Hepatocyte (in vitro differentiated cells): ENCODE data around the gene FGFBP1. TPM values are rescaled to one million over a fixed set of nuclear protein-coding genes. Genes with fewer than 3 reads are reported as not detected.
"Not testable (repeated sequence)": the region's sequence is repeated elsewhere in the genome, so short reads cannot be mapped to it uniquely, and the experiment has no call there.

Experiments used
- DNase-seq: peaks from one replicate; pipeline ENCODE4 v3.0.0-alpha.2; 2016; ENCODE audit warnings: low spot score
- H2AFZ ChIP-seq: fragments of 200-600 bp; sonication (generic); 2 replicates; pipeline ENCODE4 v1.6.0; 2016; ENCODE audit warnings: antibody characterized with exemption, mild to moderate bottlenecking
- H3K27ac ChIP-seq: fragments of 200-600 bp; sonication (generic); 2 replicates; pipeline ENCODE4 v1.5.1; 2016; ENCODE audit warnings: mild to moderate bottlenecking
- H3K27me3 ChIP-seq: fragments of 200-600 bp; sonication (generic); 2 replicates; pipeline ENCODE4 v1.6.1; 2016
- H3K36me3 ChIP-seq: fragments of 200-600 bp; sonication (generic); replicated peaks from 2 replicates; pipeline ENCODE4 v1.5.1; 2016; ENCODE audit warnings: low read depth; ENCODE audit not compliant: insufficient read depth
- H3K4me1 ChIP-seq: fragments of 200-600 bp; sonication (generic); 2 replicates; pipeline ENCODE4 v1.5.1; 2016; ENCODE audit warnings: mild to moderate bottlenecking, moderate library complexity; ENCODE audit not compliant: insufficient read depth
- H3K4me2 ChIP-seq: fragments of 200-600 bp; sonication (generic); 2 replicates; pipeline ENCODE4 v1.6.0; 2016
- H3K4me3 ChIP-seq: fragments of 200-600 bp; sonication (generic); 2 replicates; pipeline ENCODE4 v1.5.1; 2016; ENCODE audit warnings: mild to moderate bottlenecking
- H3K79me2 ChIP-seq: fragments of 200-600 bp; sonication (generic); 2 replicates; pipeline ENCODE4 v1.6.0; 2017; ENCODE audit warnings: mild to moderate bottlenecking
- H3K9me2 ChIP-seq: fragments of 200-600 bp; sonication (generic); replicated peaks from 2 replicates; pipeline ENCODE4 v1.6.0; 2017; ENCODE audit warnings: mild to moderate bottlenecking; ENCODE audit not compliant: insufficient read depth
- H3K9me3 ChIP-seq: fragments of 200-600 bp; sonication (generic); 2 replicates; pipeline ENCODE4 v1.5.1; 2016; ENCODE audit warnings: low read depth, mild to moderate bottlenecking
- H4K20me1 ChIP-seq: fragments of 200-600 bp; sonication (generic); 2 replicates; pipeline ENCODE4 v1.6.0; 2016; ENCODE audit warnings: mild to moderate bottlenecking; ENCODE audit not compliant: insufficient read depth, poor library complexity, severe bottlenecking
- CTCF ChIP-seq: fragments of 200-600 bp; sonication (generic); IDR thresholded peaks from 2 replicates; pipeline ENCODE4 v1.5.1; 2016; ENCODE audit warnings: antibody characterized with exemption, mild to moderate bottlenecking; ENCODE audit not compliant: poor library complexity
- EZH2 ChIP-seq: fragments of 200-600 bp; sonication (generic); IDR thresholded peaks from 2 replicates; pipeline ENCODE4 v1.6.1; 2016; ENCODE audit warnings: antibody characterized with exemption, mild to moderate bottlenecking, borderline replicate concordance
- EZH2phosphoT487 ChIP-seq: fragments of 200-600 bp; sonication (generic); IDR thresholded peaks from one replicate; pipeline ENCODE4 v1.6.1; 2018; ENCODE audit warnings: antibody characterized with exemption, mild to moderate bottlenecking, low read depth, moderate library complexity; ENCODE audit not compliant: unreplicated experiment, severe bottlenecking
- WGBS: methylation state at CpG from one replicate; pipeline ENCODE4 v1.1.6; 2016; ENCODE audit warnings: low lambda C conversion rate; ENCODE audit errors: missing lambda C conversion rate; 5-methylcytosine and 5-hydroxymethylcytosine counted together
- polyA plus RNA-seq: library from polyadenylated mRNA; unstranded; fragments of >200 nt; fragmentation: Nextera tagmentation; extraction: Ambion mirVana; gene quantifications from 2 replicates; pipeline ENCODE4 v1.2.1, GENCODE V29; 2016
- total RNA-seq: library from RNA; depleted of rRNA; stranded (reverse); fragments of >200 nt; gene quantifications from 2 replicates; pipeline ENCODE4 v1.2.3, GENCODE V29; 2014

FGFBP1 gene
- total and polyA plus RNA-seq, 2 experiments from 2014 or later, result 1.8 to 2.8 TPM

- TF ChIP-seq EZH2phosphoT487, result no peak
- no peak for TF ChIP-seq EZH2
- no peak for TF ChIP-seq CTCF
- Histone ChIP-seq H3K79me2 (no peaks in the 10 kb centered on the region), H3K4me3 (no peak overlapping the region), H3K9me2 (no peaks in the 10 kb centered on the region), H3K9me3 (no peaks in the 10 kb centered on the region), H3K4me2 (no peak overlapping the region), H3K27me3 (peaks cover 3% of the 10 kb centered on the region), H4K20me1 (no peaks in the 10 kb centered on the region), H3K27ac (no peak overlapping the region), H3K4me1 (no peaks in the 10 kb centered on the region), H3K36me3 (no peaks in the 10 kb centered on the region), H2AFZ (no peak overlapping the region)
- no peak for DNase-seq
- WGBS, result 85% methylated on average over 2 of the region's 2 CpGs
These were observed 21.2 kb downstream of the FGFBP1 start for GRCh38 chr4:15917297-15917696.

GRCh38 chr4:15916358-15916757, 22.2 kb downstream of the FGFBP1 start:
- not testable (repeated sequence) for H3K79me2 ChIP-seq, H3K9me2 ChIP-seq, H3K27ac ChIP-seq, H3K36me3 ChIP-seq, DNase-seq, H3K4me2 ChIP-seq, H3K4me3 ChIP-seq, H3K9me3 ChIP-seq, H4K20me1 ChIP-seq, H2AFZ ChIP-seq, H3K27me3 ChIP-seq, H3K4me1 ChIP-seq
- 93% methylated on average over 9 of the region's 9 CpGs for WGBS

- 94% methylated on average over 2 of the region's 2 CpGs for WGBS
- no peak overlapping the region for H3K27ac ChIP-seq
These were observed 23.8 kb downstream of the FGFBP1 start for GRCh38 chr4:15914736-15915135.

GRCh38 chr4:15914291-15914690, 24.2 kb downstream of the FGFBP1 start:
- no peak overlapping the region for H2AFZ ChIP-seq
- H3K27ac ChIP-seq, result no peak overlapping the region
- H3K4me2 ChIP-seq, result no peak overlapping the region
- H4K20me1 ChIP-seq, result no peaks in the 10 kb centered on the region
- no peaks in the 10 kb centered on the region for H3K4me1 ChIP-seq
- no peaks in the 10 kb centered on the region for H3K27me3 ChIP-seq
- H3K9me2 ChIP-seq, result no peaks in the 10 kb centered on the region
- H3K4me3 ChIP-seq, result no peak overlapping the region
- 97% methylated on average over 4 of the region's 4 CpGs for WGBS
- TF ChIP-seq EZH2phosphoT487 (no peak), CTCF (no peak), EZH2 (no peak)
- H3K36me3 ChIP-seq, result no peaks in the 10 kb centered on the region
- H3K79me2 ChIP-seq, result no peaks in the 10 kb centered on the region
- DNase-seq, result no peak
- H3K9me3 ChIP-seq, result no peaks in the 10 kb centered on the region

More at GRCh38 chr4:15914736-15915135, 23.8 kb downstream of the FGFBP1 start:
- Histone ChIP-seq H3K4me2 (no peak overlapping the region), H3K9me3 (no peaks in the 10 kb centered on the region), H3K4me3 (no peak overlapping the region), H3K9me2 (no peaks in the 10 kb centered on the region), H3K27me3 (no peaks in the 10 kb centered on the region), H4K20me1 (no peaks in the 10 kb centered on the region), H3K79me2 (no peaks in the 10 kb centered on the region), H2AFZ (no peak overlapping the region), H3K36me3 (no peaks in the 10 kb centered on the region), H3K4me1 (no peaks in the 10 kb centered on the region)
- no peak for DNase-seq
- TF ChIP-seq EZH2 (no peak), EZH2phosphoT487 (no peak), CTCF (no peak)
